Fibroblast of villous mesenchyme (primary cell): ENCODE results near the gene KDM2A. TPM values are rescaled to one million over a fixed set of nuclear protein-coding genes. Genes with fewer than 3 reads are reported as not detected.

Source experiments
- DNase-seq: peaks from one replicate; pipeline ENCODE4 v3.0.0-alpha.2; 2010; ENCODE audit warnings: low read depth
- H3K4me3 ChIP-seq: 2 replicates; pipeline ENCODE4 v1.5.1; 2011; ENCODE audit warnings: low read depth, mild to moderate bottlenecking, low read length
- total RNA-seq: library from RNA; depleted of rRNA; stranded (reverse); fragments of >200 nt; gene quantifications from 2 replicates; pipeline ENCODE4 v1.2.3, GENCODE V29; 2012
- TF ChIP-seq, protein P1 (sequence below): IDR thresholded peaks from 2 replicates; pipeline ENCODE4 v1.5.1; 2012; ENCODE audit warnings: low read depth, mild to moderate bottlenecking, low read length; ENCODE audit not compliant: insufficient read depth

Gene KDM2A
- total RNA-seq, 1 donor = 50.5 TPM

GRCh38 chr11:67278135-67278938 lies 159.3 kb downstream of the KDM2A start:
- TF ChIP-seq, protein P1, sequence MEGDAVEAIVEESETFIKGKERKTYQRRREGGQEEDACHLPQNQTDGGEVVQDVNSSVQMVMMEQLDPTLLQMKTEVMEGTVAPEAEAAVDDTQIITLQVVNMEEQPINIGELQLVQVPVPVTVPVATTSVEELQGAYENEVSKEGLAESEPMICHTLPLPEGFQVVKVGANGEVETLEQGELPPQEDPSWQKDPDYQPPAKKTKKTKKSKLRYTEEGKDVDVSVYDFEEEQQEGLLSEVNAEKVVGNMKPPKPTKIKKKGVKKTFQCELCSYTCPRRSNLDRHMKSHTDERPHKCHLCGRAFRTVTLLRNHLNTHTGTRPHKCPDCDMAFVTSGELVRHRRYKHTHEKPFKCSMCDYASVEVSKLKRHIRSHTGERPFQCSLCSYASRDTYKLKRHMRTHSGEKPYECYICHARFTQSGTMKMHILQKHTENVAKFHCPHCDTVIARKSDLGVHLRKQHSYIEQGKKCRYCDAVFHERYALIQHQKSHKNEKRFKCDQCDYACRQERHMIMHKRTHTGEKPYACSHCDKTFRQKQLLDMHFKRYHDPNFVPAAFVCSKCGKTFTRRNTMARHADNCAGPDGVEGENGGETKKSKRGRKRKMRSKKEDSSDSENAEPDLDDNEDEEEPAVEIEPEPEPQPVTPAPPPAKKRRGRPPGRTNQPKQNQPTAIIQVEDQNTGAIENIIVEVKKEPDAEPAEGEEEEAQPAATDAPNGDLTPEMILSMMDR = no peak
- H3K4me3 ChIP-seq = no peak overlapping the region
- DNase-seq = no peak

- TF ChIP-seq, protein P1 = no peak
- no peak for DNase-seq
Observed at GRCh38 chr11:67278939-67279588, 160.0 kb downstream of the KDM2A start.

DNA sequence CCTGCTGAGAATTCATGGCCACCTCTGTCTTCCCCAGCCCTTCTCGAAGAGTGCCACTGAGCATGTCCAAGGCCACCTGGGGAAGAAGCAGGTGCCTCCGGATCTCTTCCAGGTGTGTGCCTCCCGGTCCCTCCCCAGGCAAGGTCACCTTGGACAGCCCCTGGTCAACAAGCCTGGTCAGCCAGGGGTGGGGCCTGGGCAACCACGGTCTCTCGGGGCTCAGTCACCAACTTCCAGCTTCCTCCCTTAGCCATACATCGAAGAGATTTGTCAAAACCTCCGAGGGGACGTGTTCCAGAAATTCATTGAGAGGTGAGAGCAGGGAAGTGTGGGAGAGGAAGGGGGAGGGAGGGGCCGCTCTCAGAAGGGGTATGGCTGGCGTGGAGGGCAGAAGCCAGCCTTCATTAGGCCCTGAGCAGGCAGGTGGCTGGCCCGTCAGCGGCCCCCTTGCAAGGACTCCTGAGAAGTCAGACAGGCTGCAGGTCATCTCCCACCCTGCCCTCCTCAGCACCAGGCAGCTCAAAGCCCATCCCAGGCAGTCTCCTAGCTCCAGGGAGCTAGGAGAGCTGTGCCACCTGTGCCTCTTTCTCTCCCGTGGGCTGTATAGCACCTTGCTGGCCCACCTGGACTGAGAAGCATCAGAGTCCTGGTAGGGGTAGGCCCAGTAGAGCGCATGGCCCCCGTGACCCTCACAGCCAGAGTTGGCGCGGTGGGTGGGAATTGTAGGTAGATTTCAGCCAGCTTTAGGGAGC lies 160.7 kb downstream of the KDM2A start:
- no peak overlapping the region for H3K4me3 ChIP-seq
- DNase-seq = no peak
- TF ChIP-seq, protein P1 = no peak

More at GRCh38 chr11:67278939-67279588, 160.0 kb downstream of the KDM2A start:
- no peak overlapping the region for H3K4me3 ChIP-seq

DNA sequence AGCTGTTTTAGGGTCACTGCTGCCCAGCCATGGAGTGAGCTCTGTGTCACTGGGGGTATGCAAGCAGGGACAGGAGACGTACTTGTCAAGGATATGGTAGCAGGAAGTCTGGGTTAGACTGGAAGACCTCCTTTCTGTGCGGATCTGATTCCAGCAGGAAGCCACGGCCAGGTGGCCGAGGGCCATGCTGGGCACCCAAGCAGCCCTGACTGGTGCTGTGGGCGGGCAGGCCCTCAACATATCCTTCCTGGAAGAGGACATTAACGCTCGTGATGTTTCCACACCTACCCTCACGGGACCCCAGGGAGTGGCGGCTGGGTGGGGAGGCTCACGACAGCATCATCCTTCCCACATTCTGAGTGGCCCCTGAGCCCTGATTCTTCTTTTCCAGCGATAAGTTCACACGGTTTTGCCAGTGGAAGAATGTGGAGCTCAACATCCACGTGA lies 161.3 kb downstream of the KDM2A start:
- TF ChIP-seq, protein P1 = no peak
- no peak for DNase-seq

DNA sequence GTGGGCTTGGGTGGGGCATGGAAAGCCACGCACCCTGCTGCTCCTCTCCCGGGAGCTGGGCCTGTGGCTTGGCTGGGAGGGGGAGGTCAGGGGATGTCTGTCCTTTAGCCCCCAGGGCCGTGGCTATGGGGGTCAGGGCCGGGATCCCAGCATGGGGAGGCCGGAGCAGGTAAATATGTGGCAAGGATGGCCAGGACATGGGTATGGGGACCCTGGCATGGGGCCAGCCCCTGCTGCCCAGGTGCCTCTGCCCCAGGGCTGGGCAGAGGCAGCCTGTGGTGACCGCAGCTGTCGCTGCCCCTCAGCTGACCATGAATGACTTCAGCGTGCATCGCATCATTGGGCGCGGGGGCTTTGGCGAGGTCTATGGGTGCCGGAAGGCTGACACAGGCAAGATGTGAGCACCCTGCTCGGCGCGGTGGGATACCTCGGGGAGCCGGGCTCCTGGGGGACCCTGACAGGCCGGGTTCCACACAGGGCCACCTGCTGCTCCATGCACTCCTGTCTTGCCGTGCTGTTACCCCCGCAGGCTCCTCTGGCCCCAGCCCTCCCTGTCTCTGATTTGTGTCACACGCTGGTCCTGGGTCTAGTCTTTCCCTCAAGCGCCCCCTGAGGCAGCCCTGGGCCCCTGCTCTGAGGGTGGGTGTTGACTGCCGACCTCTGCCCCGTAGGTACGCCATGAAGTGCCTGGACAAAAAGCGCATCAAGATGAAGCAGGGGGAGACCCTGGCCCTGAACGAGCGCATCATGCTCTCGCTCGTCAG lies 161.9 kb downstream of the KDM2A start:
- TF ChIP-seq, protein P1 = no peak
- no peak overlapping the region for H3K4me3 ChIP-seq
- DNase-seq = no peak

More for the DNA sequence above, 161.3 kb downstream of the KDM2A start:
- no peak overlapping the region for H3K4me3 ChIP-seq

GRCh38 chr11:67281552-67282150 lies 162.6 kb downstream of the KDM2A start:
- H3K4me3 ChIP-seq = no peak overlapping the region
- TF ChIP-seq, protein P1 = no peak
- DNase-seq = no peak
